Mammary epithelial cell (primary cell): ENCODE measurements around the gene PGF.

Experiments used
- EZH2 ChIP-seq: IDR thresholded peaks from 2 replicates; pipeline ENCODE4 v1.6.1; 2012; ENCODE audit warnings: low read length, inconsistent platforms, borderline replicate concordance
- TF ChIP-seq, protein P1 (sequence below), 2 donors: IDR thresholded peaks in 1 of 2; conservative IDR thresholded peaks in 1 of 2; 2 replicates each; pipeline ENCODE4 v1.5.1; 2011 to 2012; ENCODE audit warnings: inconsistent platforms in 2 of 2, low read length in 2 of 2, mild to moderate bottlenecking in 2 of 2, control low read depth in 1 of 2, low read depth in 1 of 2; ENCODE audit not compliant: insufficient read depth in 1 of 2; ENCODE audit errors: extremely low read depth in 1 of 2

DNA sequence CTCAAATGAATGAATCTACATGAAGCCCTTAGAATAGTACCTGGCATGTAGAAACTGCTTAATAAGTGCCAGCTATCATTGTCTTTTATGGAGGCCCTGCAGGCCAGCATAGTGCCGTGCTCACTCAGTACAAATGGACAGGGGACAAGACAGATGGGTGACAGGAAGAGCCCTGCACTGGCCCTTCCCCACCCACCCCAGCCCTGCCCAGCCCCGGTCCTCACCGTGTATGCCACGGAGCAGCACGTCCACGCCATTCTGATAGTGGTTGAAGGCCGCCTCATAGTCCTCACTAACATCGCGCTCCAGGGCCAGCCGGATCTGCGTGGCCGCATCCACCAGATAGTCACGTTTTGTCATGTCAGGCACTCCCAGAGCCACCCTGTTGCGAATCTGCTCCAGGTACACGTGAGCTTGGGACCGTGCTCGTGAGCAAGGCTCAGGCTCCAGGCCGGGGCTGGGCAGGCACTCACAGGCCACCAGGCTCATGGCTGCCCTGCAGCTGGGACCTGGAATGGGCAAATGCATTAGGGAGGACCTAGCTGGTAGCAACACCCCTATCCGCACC lies 34.3 kb downstream of the PGF start:
- TF ChIP-seq, protein P1, sequence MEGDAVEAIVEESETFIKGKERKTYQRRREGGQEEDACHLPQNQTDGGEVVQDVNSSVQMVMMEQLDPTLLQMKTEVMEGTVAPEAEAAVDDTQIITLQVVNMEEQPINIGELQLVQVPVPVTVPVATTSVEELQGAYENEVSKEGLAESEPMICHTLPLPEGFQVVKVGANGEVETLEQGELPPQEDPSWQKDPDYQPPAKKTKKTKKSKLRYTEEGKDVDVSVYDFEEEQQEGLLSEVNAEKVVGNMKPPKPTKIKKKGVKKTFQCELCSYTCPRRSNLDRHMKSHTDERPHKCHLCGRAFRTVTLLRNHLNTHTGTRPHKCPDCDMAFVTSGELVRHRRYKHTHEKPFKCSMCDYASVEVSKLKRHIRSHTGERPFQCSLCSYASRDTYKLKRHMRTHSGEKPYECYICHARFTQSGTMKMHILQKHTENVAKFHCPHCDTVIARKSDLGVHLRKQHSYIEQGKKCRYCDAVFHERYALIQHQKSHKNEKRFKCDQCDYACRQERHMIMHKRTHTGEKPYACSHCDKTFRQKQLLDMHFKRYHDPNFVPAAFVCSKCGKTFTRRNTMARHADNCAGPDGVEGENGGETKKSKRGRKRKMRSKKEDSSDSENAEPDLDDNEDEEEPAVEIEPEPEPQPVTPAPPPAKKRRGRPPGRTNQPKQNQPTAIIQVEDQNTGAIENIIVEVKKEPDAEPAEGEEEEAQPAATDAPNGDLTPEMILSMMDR (conservative IDR thresholded peaks at IDR 0.05 in 1 of 2, IDR thresholded peaks at IDR 0.05 in 1 of 2; ENCODE audit: extremely low read depth in 1 of 2, insufficient read depth in 1 of 2, low read depth in 1 of 2, low read length in 2 of 2) = no peak
- no peak for TF ChIP-seq EZH2
